B cell (primary cell): ENCODE measurements around the gene HMGCL.

Experiments
- EZH2 ChIP-seq: IDR thresholded peaks from 2 replicates; pipeline ENCODE4 v1.6.1; 2012; ENCODE audit warnings: borderline replicate concordance, low read depth, mild to moderate bottlenecking, moderate library complexity, low read length; ENCODE audit not compliant: insufficient read depth, poor library complexity, severe bottlenecking
- TF ChIP-seq, protein P1 (sequence below): fragments of 200-600 bp; IDR thresholded peaks from one replicate; pipeline ENCODE4 v1.8.0; 2022; ENCODE audit warnings: antibody characterized with exemption, mild to moderate bottlenecking

- TF ChIP-seq, protein P1, sequence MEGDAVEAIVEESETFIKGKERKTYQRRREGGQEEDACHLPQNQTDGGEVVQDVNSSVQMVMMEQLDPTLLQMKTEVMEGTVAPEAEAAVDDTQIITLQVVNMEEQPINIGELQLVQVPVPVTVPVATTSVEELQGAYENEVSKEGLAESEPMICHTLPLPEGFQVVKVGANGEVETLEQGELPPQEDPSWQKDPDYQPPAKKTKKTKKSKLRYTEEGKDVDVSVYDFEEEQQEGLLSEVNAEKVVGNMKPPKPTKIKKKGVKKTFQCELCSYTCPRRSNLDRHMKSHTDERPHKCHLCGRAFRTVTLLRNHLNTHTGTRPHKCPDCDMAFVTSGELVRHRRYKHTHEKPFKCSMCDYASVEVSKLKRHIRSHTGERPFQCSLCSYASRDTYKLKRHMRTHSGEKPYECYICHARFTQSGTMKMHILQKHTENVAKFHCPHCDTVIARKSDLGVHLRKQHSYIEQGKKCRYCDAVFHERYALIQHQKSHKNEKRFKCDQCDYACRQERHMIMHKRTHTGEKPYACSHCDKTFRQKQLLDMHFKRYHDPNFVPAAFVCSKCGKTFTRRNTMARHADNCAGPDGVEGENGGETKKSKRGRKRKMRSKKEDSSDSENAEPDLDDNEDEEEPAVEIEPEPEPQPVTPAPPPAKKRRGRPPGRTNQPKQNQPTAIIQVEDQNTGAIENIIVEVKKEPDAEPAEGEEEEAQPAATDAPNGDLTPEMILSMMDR, result no peak
- no peak for TF ChIP-seq EZH2
These were observed 34.3 kb downstream of the HMGCL start, which contains the start of gene LYPLA2 for GRCh38 chr1:23790696-23791515.
